Activated CD4-positive, CD25-positive, alpha-beta regulatory T cell (primary cell): ENCODE measurements around the gene TOR1AIP2.
"Not testable (repeated sequence)": the region's sequence is repeated elsewhere in the genome, so short reads cannot be mapped to it uniquely, and the experiment has no call there.

Experiments
- DNase-seq, 4 experiments: peaks; one replicate each; lab custom pipeline; 2025; lab: John Stamatoyannopoulos, UW

Gene TOR1AIP2

DNA sequence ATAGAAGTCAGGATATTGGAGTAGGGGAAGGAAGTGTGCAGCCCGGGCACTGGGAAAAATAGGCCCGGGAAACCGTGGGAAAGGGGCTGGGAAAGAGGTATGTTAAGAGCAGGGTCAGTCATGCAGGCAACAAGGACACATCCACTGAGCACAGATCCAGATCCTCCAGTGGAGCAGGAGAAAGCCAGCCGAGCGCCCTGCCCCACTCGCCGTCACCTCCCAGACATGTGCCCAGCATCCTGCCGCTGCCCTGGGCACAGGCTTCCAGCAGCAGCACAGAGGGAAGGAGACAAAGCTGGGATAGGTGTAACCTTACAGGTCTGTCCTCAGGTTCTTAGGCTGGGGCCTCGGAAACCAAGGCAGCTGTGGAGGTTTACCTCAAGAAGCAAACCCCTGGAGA, 70.3 kb downstream of the TOR1AIP2 start:
- no peak for DNase-seq

- DNase-seq = no peak
Observed at GRCh38 chr1:179806333-179806732, 71.3 kb downstream of the TOR1AIP2 start.

- DNase-seq = no peak
Observed at GRCh38 chr1:179805291-179806195, 72.1 kb downstream of the TOR1AIP2 start.

DNA sequence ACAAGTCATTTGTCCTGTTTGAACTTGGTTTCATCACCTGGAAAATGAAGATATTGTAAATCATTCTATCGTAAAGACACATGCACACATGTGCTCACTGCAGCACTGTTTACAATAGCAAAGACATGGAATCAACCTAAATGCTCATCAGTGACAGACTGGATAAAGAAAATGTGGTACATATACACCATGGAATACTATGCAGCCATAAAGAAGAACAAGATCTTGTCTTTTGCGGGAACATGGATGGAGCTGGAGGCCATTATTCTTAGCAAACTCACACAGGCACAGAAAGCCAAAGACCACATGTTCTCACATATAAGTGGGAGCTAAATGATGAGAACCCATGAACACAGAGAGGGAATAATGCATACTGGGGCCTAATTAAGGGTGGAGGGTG, 73.2 kb downstream of the TOR1AIP2 start:
- DNase-seq = not testable (repeated sequence)

- no peak for DNase-seq
Observed at GRCh38 chr1:179803918-179804317, 73.7 kb downstream of the TOR1AIP2 start.

DNA sequence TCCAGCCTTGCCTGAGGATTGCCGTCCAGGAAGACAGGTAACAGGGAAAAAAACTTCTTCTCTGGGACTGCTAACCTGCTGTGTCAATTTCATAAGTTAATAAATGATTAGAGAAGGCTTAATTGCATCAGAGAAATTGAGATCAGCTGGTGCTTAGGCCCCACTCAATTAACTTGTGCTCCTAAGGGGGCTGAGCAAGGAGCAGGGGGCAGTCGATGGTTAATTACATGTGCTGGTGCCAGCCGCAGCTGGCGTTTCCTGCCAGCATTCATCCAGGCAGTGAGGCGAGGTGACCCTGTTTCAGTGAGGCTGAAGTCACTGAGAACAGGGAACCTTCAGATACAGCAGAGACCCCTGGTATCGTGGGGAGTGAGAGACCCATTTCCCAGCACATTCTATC, 74.5 kb downstream of the TOR1AIP2 start:
- no peak for DNase-seq

GRCh38 chr1:179800481-179800880, 77.1 kb downstream of the TOR1AIP2 start:
- no peak for DNase-seq

DNA sequence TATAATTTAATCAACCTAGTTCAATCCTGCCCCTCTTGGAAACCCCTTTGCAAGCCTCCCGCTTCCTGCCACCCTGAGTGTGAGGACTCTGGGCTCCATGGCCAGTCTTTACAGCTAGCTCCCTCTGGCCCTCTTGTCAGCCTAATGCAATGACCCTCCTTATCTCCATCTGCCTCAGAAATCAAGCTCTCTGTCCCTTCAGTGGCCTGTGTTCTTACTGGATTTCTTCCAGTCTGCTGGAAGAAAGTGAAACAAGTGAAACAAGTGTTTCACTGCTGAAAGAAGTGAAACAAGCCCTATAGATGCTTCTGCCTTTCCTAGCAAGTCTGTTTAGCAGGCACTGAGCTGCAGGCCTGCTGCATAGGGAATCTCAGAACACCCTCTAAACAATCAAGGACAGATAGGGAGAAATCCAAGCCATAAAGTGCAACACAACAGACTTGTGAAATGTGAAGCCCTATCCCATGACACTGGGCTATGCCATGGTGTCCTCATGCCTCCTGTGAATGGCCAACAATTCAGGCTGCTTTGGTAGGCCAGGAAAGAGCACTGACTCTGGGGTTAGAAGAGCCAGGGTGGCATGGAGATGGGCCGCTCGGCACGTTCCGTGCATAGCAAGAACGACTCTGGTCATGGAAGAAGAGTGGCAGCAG, 78.6 kb downstream of the TOR1AIP2 start:
- DNase-seq = no peak

DNA sequence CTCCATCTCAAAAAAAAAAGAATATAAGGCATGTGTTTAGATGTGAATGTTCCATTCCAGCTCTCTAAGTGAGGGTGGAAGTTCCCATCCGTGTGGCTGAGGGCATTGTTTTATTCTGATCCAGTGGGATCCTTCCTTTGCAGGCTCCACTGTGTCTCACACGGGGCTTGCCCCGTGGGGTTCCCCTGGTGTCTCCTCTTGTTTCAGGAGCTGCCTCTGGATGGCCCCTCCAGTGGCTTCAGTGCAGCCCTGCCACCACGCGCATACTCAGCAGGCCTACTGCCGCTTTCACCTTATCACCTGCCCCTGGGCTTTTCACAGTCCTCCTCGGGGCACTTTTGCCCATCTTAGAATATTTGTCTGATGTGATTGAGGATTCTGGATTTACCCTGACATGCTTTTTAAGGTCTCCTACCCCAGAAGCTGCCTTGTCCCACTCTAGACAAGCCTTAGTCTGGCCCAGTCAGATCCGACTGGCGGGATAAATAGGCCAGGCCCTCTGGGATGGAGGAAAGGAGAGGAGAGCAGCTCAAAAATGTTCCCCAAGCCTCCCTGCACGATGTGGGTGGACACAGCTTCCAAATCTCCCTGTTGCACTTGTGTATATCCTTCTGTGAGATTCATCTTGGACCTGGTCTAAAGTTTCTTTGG, 79.3 kb downstream of the TOR1AIP2 start:
- no peak for DNase-seq

DNA sequence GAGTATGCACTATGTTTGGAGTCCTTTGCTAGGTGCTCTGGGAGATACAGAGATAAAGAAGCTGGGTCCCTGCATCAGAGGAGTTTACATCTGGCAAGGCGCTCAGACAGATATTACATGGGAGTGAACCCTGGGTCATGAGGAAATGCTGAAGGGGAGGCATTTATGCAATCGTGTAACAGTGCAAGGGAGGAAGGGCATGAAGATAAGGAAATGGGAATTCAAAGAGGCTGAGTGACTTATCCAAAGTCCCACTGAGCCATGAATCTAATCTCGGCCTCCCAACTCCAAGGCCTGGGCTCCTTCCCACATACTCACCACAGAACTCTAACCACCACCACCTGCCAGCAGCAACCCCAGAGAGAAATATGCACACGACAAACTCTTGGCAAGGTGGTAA, 82.9 kb downstream of the TOR1AIP2 start:
- DNase-seq = no peak

DNA sequence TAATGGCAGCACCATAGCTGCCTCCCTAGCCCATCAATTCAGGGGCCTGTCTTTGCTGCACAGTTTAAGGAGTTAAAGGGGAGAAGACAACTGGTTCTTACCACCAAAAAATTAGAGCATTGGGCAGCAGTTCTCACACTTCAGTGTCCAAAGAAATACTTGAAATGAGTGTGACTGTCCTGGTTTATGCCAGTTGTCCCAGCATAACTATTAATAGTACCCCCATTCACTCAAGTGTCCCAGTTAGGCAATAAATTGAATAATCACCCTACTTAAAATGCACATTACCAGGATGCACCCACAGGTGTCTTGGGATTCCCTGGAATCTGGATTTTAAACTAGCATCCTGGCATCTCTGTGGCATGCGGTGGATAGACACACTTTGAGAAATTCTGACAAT, 83.5 kb downstream of the TOR1AIP2 start:
- DNase-seq = no peak

DNA sequence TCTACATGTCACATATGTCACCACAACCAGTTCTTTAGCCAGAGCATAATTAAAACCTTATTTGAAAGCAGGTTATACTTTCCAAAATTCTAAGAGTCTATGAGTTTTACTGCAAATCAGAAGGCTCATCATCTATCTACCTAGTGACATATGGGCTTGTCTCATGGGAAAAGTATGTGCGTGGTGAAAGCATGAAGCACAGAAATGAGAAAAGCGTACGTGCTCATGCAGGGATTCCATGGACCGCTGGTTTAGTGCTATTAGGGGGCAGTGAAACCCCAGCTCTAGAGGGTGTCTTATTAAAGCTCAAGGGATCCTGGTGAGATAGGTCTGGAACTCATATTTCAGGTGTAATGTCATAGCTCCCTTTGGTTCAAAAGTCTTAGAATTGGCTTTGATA, 84.3 kb downstream of the TOR1AIP2 start:
- DNase-seq = no peak
